ENCODE results near the gene BCAM. TPM values are rescaled to one million over a fixed set of nuclear protein-coding genes. Genes with fewer than 3 reads are reported as not detected.

Gene BCAM
- total RNA-seq (2022) (30.0 and 31.2 TPM in 2 replicates), Bru-seq, nascent RNA (percentile 46 among the genes with signal in this experiment), BruChase-seq, experiment 1, labeled RNA remaining after a 6-hour chase (percentile 86 among the genes with signal in this experiment), BruChase-seq, experiment 2, labeled RNA remaining after a 2-hour chase (percentile 78 among the genes with signal in this experiment)
- long read RNA-seq, partial matches to known transcripts, result 3 of 3 reads
- long read RNA-seq, other reads (novel, unspliced or antisense), result 0 of 3 reads

- Mint-ChIP-seq H3K4me3 (ENCODE audit: low read depth, unreplicated experiment) (peak within 1 kb of the TSS; percentile 74), H3K27ac (ENCODE audit: unreplicated experiment) (peak within 1 kb of the TSS; percentile 86), H3K36me3 (ENCODE audit: insufficient read depth, unreplicated experiment) (peaks cover 50% of the 10 kb centered on the region), H3K4me1 (ENCODE audit: low read depth, unreplicated experiment) (peaks cover 22% of the 10 kb centered on the region), H3K9me3 (ENCODE audit: low read depth, unreplicated experiment) (no peaks in the 10 kb centered on the region), H3K27me3 (ENCODE audit: unreplicated experiment) (no peaks in the 10 kb centered on the region)
- intact Hi-C loops (cut with micrococcal nuclease; ENCODE audit: unreplicated experiment), result no loop called here
- DNase-seq, result peak; percentile 74
- CTCF ChIA-PET, result interaction anchor here (1.0 to 1.5 kb wide), 4 partner anchors 34 to 119 kb away, joined by 3 to 4 read pairs (median 4); partner anchors contain the start of gene NECTIN2
- BruUV-seq (replicated peaks), result no TSS peak
- no peak for TF ChIP-seq CTCF (IDR thresholded peaks at IDR 0.05; ENCODE audit: unreplicated experiment)
These were observed at the start of gene BCAM for GRCh38 chr19:44808463-44809371. Gene BCAM, plus strand, starts transcription at chr19:44809103. Its CDS starts 22 bp downstream, at chr19:44809125.

- CTCF ChIA-PET, result interaction anchor here (1.0 kb wide), 1 partner anchor 17 kb away, joined by 4 read pairs; no protein-coding TSS in a partner anchor
- Mint-ChIP-seq H3K4me1 (ENCODE audit: low read depth, unreplicated experiment) (peaks cover 16% of the 10 kb centered on the region), H3K9me3 (ENCODE audit: low read depth, unreplicated experiment) (no peaks in the 10 kb centered on the region), H3K4me3 (ENCODE audit: low read depth, unreplicated experiment) (no peak overlapping the region), H3K27ac (ENCODE audit: unreplicated experiment) (no peak overlapping the region), H3K36me3 (ENCODE audit: insufficient read depth, unreplicated experiment) (peaks cover 40% of the 10 kb centered on the region), H3K27me3 (ENCODE audit: unreplicated experiment) (no peaks in the 10 kb centered on the region)
- no TSS peak for BruUV-seq (replicated peaks)
- TF ChIP-seq CTCF (IDR thresholded peaks at IDR 0.05; ENCODE audit: unreplicated experiment), result no peak
- no peak for DNase-seq
- intact Hi-C loops (cut with micrococcal nuclease; ENCODE audit: unreplicated experiment), result no loop called here
These were observed 46.9 kb upstream of the BCAM start for GRCh38 chr19:44762038-44762437.

GRCh38 chr19:44765033-44765948, 43.6 kb upstream of the BCAM start:
- no peak for TF ChIP-seq CTCF (IDR thresholded peaks at IDR 0.05; ENCODE audit: unreplicated experiment)
- DNase-seq, result peak; percentile 66

GRCh38 chr19:44765949-44766335, 43.0 kb upstream of the BCAM start:
- no peaks in the 10 kb centered on the region for H3K27me3 Mint-ChIP-seq (ENCODE audit: unreplicated experiment)
- no peak for DNase-seq
- CTCF ChIA-PET, result interaction anchor here (0.6 to 5.6 kb wide), 7 partner anchors 8 to 146 kb away, joined by 3 to 45 read pairs (median 4); no protein-coding TSS in a partner anchor
- no TSS peak for BruUV-seq (replicated peaks)
- peak overlapping the region; percentile 22 for H3K27ac Mint-ChIP-seq (ENCODE audit: unreplicated experiment)
- no peak overlapping the region for H3K4me3 Mint-ChIP-seq (ENCODE audit: low read depth, unreplicated experiment)
- TF ChIP-seq CTCF (IDR thresholded peaks at IDR 0.05; ENCODE audit: unreplicated experiment), result no peak
- H3K4me1 Mint-ChIP-seq (ENCODE audit: low read depth, unreplicated experiment), result peaks cover 25% of the 10 kb centered on the region
- H3K9me3 Mint-ChIP-seq (ENCODE audit: low read depth, unreplicated experiment), result peaks cover 4% of the 10 kb centered on the region
- H3K36me3 Mint-ChIP-seq (ENCODE audit: insufficient read depth, unreplicated experiment), result peaks cover 14% of the 10 kb centered on the region
- intact Hi-C loops (cut with micrococcal nuclease; ENCODE audit: unreplicated experiment), result no loop called here

More at GRCh38 chr19:44765033-44765948, 43.6 kb upstream of the BCAM start:
- Mint-ChIP-seq H3K27me3 (ENCODE audit: unreplicated experiment) (no peaks in the 10 kb centered on the region), H3K9me3 (ENCODE audit: low read depth, unreplicated experiment) (peaks cover 4% of the 10 kb centered on the region), H3K27ac (ENCODE audit: unreplicated experiment) (peak overlapping the region; percentile 27), H3K4me3 (ENCODE audit: low read depth, unreplicated experiment) (peak overlapping the region; percentile 26), H3K36me3 (ENCODE audit: insufficient read depth, unreplicated experiment) (peaks cover 13% of the 10 kb centered on the region), H3K4me1 (ENCODE audit: low read depth, unreplicated experiment) (peaks cover 18% of the 10 kb centered on the region)
- CTCF ChIA-PET, result interaction anchor here (0.6 to 5.6 kb wide), 10 partner anchors 9 to 146 kb away, joined by 3 to 45 read pairs (median 4); no protein-coding TSS in a partner anchor
- no TSS peak for BruUV-seq (replicated peaks)
- intact Hi-C loops (cut with micrococcal nuclease; ENCODE audit: unreplicated experiment), result no loop called here
